ENCODE results near the gene P4HA2.
"Not testable (repeated sequence)": the region's sequence is repeated elsewhere in the genome, so short reads cannot be mapped to it uniquely, and the experiment has no call there.

P4HA2 gene

DNA sequence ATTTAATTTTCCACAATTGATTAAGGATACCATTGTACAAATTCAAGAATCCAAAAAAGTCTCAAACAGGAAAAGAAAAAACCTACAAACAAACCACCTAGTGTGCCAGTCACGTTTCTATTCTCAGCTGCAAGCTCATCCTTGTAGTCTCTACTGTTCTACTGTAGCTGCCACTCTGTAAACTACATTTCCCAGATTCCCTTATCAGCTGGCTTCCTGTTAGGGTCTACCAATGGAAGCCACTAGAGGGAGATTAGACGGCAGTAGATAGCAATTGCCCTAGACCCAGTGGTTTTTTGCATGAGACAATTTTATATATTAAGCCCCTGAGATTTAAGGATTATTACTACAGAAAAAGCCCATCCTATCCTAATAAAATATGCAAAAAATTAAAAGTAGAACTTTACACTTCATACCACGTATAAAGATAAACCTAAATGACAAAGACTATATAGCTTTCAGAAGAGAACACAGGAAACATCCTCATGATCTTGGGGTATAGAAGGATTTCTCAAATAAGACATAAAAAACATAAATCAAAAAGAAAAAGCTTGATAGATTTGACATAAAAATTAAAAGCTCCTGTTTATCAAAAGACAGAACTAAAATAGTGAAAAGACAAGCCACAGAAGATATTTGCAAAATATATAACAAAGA lies 37.4 kb downstream of the P4HA2 start:
- in situ Hi-C loops (cut with HindIII; ENCODE audit: low pct_unique_long_range_greater_than_20kb, low sequenced_read_pairs), result no loop called here
- DNase-seq (ENCODE audit: low read depth in 1 of 2, low spot score in 1 of 2), result peak; percentile 16 to 29
- no peak for TF ChIP-seq JUND (IDR thresholded peaks at IDR 0.05; ENCODE audit: low read depth)

DNA sequence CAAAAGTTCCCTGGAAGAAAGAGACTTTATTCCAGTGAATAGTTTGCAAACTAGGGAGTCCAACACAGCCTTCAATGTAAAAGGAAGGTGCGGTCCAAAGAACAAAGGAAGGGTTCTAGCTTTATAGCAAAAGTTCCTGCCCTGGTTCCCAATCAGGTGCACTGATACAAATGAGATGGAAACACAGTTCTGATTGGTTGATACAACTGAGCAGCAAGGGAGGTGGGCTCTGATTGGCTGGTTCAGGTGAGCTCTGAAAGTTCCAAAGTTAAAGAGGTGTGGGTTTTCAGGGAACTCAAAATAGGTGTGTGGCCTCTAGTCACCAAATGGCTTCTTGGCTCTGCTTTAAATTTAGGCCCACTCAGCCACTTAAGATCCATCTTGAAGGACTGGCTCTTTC lies 43.1 kb downstream of the P4HA2 start:
- TF ChIP-seq JUND (IDR thresholded peaks at IDR 0.05; ENCODE audit: low read depth), result no peak

DNA sequence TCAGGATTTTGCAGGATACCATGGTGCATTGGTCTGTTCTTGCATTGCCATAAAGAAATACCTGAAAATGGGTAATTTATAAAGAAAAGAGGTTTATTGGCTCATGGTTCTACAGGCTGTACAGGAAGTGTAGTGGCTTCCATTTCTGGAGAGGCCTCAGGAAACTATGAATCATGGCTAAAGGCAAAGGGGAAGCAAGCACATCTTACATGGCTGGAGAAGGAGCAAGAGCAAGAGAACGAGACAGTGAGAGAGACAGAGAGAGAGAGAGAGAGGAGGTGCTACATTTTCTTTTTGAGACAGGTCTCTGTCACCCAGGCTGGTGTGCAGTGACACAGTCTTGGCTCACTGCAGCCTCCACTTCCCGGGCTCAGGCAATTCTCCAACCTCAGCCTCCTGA lies 43.9 kb downstream of the P4HA2 start:
- in situ Hi-C loops (cut with HindIII; ENCODE audit: low pct_unique_long_range_greater_than_20kb, low sequenced_read_pairs), result no loop called here
- no peak for TF ChIP-seq JUND (IDR thresholded peaks at IDR 0.05; ENCODE audit: low read depth)
- no peak for DNase-seq (ENCODE audit: low read depth in 1 of 2, low spot score in 1 of 2)

More for the DNA sequence above, 43.1 kb downstream of the P4HA2 start:
- DNase-seq (ENCODE audit: low read depth in 1 of 2, low spot score in 1 of 2), result peak in 1 of 2 experiments; percentile 36
- in situ Hi-C loops (cut with HindIII; ENCODE audit: low pct_unique_long_range_greater_than_20kb, low sequenced_read_pairs), result no loop called here

DNA sequence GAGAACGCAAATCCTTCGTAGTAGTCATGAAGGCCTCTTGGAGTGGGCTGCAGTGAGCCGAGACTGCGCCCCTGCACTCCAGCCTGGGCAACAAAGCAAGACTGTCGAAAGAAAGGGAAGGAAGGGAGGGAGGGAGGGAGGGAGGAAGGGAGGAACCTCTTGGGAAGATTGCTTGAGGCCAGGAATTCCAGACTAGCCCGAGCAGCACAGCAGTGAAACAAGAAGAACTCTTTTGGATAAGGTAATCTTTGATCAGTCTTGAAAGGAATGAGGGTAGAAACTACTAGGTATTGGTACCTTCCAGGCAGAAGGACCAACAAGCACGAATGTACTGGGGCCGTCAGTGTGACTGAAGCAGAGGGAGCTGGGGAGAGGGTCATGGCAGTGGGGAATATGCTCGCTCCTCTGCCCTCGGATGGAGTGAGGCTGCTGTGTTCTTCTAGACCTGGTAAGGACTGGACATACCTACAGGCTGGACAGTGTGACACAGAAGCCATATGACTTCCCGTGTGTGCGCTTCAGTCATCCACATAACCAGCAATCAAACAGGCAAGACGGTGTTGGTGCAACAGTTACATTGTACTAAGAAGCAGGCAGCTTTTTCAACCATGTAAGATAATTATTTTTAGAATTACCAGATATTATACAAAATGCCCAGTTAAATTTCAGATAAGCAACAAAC lies 45.2 kb downstream of the P4HA2 start:
- in situ Hi-C loops (cut with HindIII; ENCODE audit: low pct_unique_long_range_greater_than_20kb, low sequenced_read_pairs), result no loop called here
- DNase-seq (ENCODE audit: low read depth in 1 of 2, low spot score in 1 of 2), result peak in 1 of 2 experiments; percentile 39
- no peak for TF ChIP-seq JUND (IDR thresholded peaks at IDR 0.05; ENCODE audit: low read depth)

DNA sequence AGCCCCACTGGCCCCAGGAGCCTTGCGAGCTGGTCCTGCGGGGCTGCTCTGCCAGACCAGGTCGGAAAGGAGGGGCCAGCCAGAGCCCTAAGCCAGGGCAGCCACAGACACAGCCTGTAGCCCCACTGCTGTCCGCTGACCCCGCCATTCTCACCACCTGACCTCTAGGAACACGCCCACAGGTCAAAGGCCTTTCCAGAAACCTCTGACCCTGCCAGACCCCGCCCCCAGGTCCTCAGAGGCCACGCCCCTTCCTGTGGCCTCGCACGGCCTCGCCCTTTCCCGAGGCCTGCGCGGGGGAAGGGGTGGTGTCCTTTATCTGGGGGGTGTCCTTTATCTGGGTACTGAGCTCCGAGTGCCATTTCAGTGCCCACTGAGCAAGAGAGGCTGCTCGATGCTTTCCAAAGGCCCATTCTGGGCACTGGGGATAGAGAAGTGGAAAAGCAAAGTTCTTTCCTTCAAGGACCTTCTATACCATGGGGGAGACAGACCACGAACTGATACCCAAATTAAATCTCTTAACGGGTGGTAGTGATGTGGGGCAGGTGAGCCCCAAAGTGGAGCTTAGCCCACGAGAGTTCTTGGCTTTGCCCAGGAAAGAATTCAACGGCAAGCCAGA lies 46.5 kb downstream of the P4HA2 start:
- no peak for DNase-seq (ENCODE audit: low read depth in 1 of 2, low spot score in 1 of 2)
- TF ChIP-seq JUND (IDR thresholded peaks at IDR 0.05; ENCODE audit: low read depth), result no peak
- in situ Hi-C loops (cut with HindIII; ENCODE audit: low pct_unique_long_range_greater_than_20kb, low sequenced_read_pairs), result no loop called here

DNA sequence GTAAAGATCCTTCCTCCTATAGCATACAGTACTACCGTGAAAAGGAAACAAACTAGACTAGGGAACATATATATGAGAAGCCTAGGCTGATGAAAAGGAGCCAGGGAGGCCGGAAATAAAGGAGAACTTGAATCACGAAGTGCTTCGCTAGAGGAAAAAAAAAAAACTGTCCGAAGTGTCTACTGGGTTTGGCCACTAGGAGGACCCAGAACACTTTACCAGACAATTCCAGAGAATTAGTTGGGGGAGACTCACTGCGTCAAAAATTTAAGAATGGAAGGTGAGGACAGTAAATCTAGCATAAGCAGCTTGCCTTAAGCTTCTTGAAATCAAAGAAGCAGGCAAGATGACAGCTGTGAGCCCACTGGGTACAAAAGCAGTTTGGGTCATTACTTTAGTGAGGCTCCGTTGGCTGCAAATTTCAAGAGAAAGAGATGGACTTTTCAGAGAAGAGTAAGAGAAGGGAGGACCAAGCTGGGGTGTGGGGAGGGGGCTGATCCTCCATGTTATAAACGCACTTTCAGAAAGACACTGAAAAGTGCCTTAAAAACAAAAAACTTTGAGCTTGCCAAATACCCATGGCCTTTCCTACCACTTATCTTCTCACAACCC lies 47.4 kb downstream of the P4HA2 start:
- in situ Hi-C loops (cut with HindIII; ENCODE audit: low pct_unique_long_range_greater_than_20kb, low sequenced_read_pairs), result no loop called here
- DNase-seq (ENCODE audit: low read depth in 1 of 2, low spot score in 1 of 2), result peak; percentile 70 to 74
- TF ChIP-seq JUND (IDR thresholded peaks at IDR 0.05; ENCODE audit: low read depth), result no peak

DNA sequence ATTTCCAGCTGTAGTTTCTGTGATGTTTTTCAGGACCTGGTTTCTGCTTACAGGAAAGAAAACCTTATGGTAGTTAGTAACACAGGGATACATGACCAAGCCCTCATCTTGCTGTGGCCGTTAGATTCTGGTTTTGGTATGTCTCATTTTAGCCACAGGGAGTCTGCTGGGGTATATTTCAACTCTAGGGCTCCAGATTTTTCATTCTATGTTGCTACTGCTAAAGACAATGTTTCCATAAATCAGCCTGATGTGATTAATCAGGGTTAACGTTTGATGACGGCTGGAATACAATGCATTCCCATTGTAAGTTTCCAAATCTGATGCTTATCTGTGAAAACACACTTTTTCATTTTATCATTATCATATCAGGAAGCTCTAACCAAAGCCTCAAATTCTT lies 48.2 kb downstream of the P4HA2 start:
- TF ChIP-seq JUND (IDR thresholded peaks at IDR 0.05; ENCODE audit: low read depth), result no peak
- DNase-seq (ENCODE audit: low read depth in 1 of 2, low spot score in 1 of 2), result no peak
- in situ Hi-C loops (cut with HindIII; ENCODE audit: low pct_unique_long_range_greater_than_20kb, low sequenced_read_pairs), result no loop called here

DNA sequence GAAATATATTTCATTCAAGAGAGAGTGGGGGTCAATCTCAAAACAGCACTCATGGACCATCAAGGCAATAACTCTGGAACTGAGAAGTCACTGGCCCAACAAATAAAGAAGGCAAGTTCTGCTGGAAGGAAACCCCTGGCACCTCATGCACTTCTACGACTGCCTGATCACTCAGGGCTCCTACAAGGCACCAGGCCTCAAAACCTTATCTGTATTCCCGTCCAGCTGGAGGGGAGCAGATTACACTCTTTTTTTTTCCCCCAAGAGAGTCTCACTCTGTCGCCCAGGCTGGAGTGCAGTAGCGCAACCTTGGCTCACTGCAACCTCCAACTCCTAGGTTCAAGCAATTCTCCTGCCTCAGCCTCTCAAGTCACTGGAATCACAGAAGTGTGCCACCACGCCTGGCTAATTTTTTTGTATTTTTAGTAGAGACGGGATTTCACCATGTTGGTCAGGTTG lies 49.9 kb downstream of the P4HA2 start:
- no peak for TF ChIP-seq JUND (IDR thresholded peaks at IDR 0.05; ENCODE audit: low read depth)
- DNase-seq (ENCODE audit: low read depth in 1 of 2, low spot score in 1 of 2), result no peak
- in situ Hi-C loops (cut with HindIII; ENCODE audit: low pct_unique_long_range_greater_than_20kb, low sequenced_read_pairs), result no loop called here

DNA sequence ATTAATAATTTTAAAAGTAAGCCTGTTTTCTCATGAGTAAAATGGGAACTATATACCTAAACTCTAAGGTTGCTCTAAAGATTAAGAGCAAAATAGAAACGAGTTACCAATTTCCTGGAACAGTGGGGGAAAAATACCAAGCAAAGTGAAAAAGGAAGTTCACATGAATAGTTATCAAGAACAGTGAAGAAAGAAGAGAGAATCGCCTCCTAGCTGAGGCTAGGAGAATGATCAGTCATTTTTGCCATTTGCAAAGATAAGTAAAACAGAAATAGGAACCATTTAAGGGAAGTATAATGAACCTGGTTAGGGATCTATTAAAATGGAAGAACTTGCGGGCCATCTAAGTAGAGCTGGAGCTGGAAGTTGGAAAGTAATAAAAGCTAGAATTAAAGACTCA lies 50.7 kb downstream of the P4HA2 start:
- TF ChIP-seq JUND (IDR thresholded peaks at IDR 0.05; ENCODE audit: low read depth), result no peak
- no peak for DNase-seq (ENCODE audit: low read depth in 1 of 2, low spot score in 1 of 2)
- in situ Hi-C loops (cut with HindIII; ENCODE audit: low pct_unique_long_range_greater_than_20kb, low sequenced_read_pairs), result no loop called here

DNA sequence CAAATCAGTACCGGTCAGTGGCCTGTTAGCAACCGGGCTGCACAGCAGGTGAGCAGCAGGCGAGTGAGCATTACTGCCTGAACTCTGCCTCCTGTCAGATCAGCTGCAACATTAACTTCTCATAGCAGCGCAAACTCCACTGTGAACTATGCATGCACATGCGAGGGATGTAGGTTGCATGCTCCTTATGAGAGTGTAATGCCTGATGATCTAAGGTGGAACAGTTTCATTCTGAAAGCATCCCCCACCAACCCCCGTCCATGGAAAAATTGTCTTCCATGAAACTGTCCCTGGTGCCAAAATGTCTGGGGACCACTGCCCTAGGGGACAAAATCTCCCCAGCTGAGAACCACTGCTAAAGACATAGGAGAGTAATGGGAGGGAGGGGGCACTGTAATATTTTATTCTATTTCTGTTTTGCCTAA lies 51.1 kb downstream of the P4HA2 start:
- in situ Hi-C loops (cut with HindIII; ENCODE audit: low pct_unique_long_range_greater_than_20kb, low sequenced_read_pairs), result no loop called here
- no peak for TF ChIP-seq JUND (IDR thresholded peaks at IDR 0.05; ENCODE audit: low read depth)
- DNase-seq (ENCODE audit: low read depth in 1 of 2, low spot score in 1 of 2), result no peak

DNA sequence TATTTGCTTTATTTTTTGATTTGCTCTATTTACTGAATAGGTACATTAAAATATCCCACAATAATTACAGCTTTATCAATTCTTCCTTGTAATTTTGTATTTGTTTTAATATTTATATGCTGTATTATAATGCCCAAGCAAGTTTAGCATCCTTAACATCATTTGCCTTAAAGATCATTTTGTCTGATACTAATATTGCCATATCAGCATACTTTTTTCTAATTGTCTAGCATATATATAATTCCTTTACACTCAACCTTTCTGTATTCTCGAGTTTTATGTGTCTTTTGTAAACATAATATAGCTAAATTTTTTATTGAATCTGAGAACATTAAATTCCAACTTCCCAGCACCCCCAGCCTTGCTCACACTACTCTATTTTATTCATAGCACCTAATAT lies 64.7 kb downstream of the P4HA2 start:
- no peak for TF ChIP-seq JUND (IDR thresholded peaks at IDR 0.05; ENCODE audit: low read depth)
- no peak for DNase-seq (ENCODE audit: low read depth in 1 of 2, low spot score in 1 of 2)
- in situ Hi-C loops (cut with HindIII; ENCODE audit: low pct_unique_long_range_greater_than_20kb, low sequenced_read_pairs), result no loop called here

DNA sequence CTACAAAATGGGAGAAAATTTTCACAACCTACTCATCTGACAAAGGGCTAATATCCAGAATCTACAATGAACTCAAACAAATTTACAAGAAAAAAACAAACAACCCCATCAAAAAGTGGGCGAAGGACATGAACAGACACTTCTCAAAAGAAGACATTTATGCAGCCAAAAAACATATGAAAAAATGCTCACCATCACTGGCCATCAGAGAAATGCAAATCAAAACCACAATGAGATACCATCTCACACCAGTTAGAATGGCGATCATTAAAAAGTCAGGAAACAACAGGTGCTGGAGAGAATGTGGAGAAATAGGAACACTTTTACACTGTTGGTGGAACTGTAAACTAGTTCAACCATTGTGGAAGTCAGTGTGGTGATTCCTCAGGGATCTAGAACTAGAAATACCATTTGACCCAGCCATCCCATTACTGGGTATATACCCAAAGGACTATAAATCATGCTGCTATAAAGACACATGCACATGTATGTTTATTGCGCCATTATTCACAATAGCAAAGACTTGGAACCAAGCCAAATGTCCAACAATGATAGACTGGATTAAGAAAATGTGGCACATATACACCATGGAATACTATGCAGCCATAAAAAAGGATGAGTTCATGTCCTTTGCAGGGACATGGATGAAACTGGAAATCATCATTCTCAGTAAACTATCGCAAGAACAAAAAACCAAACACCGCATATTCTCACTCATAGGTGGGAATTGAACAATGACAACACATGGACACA lies 65.9 kb downstream of the P4HA2 start:
- in situ Hi-C loops (cut with HindIII; ENCODE audit: low pct_unique_long_range_greater_than_20kb, low sequenced_read_pairs); DNase-seq (ENCODE audit: low read depth in 1 of 2, low spot score in 1 of 2): not testable (repeated sequence)

Measured in T47D (cell line).